Measurements from ENCODE around the gene IFFO2.

Gene IFFO2

GRCh38 chr1:18970762-18971161 is 14.3 kb upstream of the IFFO2 start:
- no peak for DNase-seq

DNA sequence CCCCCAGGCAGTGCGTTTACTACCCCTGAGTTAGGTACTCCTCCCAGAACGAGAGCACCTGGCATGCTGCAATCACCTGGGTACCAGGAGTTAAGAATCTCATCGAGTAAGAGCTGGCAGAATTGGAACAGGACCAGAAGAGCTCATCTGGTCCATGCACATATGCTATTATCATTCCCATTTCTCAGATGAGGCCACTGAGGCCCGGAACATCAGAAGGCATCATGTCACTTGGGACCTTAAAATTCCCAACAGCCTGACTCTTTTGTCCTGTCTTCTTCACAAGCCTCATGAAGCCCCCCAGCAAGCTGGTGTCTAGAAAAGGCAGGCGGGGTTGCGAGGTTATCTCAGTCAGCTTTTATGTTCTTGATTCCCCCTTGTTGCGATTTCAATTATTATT is 13.9 kb upstream of the IFFO2 start:
- no peak for DNase-seq

GRCh38 chr1:18967066-18967690 is 10.7 kb upstream of the IFFO2 start:
- DNase-seq = no peak

GRCh38 chr1:18965206-18966173 is 9.0 kb upstream of the IFFO2 start:
- DNase-seq = peak; percentile 76

GRCh38 chr1:18963968-18964367 is 7.5 kb upstream of the IFFO2 start:
- DNase-seq = no peak

GRCh38 chr1:18962855-18963737 is 6.6 kb upstream of the IFFO2 start:
- no peak for DNase-seq

- DNase-seq = no peak
These were observed 5.7 kb upstream of the IFFO2 start for GRCh38 chr1:18962121-18962721.

DNA sequence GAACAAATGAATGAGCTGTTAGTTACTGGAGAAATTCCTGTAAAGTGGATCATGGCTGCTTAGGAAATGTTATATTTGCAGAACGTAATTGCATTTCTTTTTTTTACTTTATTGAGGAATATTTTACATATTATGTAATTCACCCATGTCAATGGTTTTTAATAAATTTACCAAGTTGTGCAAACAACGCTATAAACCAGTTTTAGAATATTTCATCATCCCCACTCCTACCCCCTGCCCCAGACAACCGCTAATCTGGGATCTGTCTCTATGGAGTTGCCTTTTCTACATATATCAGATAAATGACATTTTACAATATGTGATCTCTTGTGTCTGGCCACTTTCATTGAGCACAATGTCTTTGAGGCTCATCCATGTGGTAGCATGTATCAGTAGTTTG is 4.3 kb upstream of the IFFO2 start:
- no peak for DNase-seq

DNA sequence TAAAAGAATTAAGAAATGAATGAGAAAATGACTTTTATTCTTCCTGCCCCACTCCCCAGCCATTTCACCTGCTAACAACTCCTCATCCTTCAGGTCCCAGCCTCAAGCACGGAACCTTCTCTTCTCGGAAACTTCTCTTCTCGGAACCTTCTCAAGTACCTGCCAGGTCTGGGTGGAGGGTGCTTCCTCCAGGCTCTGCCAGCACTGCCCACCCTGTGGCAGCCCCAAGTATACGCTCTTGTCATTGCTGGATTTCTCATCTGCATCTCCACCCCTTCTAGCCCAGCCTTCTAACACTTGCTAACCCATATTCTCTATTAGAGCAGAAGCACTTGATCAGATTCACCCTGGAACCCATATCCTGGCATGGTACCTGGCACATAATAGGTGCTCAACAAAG is 3.9 kb upstream of the IFFO2 start:
- no peak for DNase-seq

DNA sequence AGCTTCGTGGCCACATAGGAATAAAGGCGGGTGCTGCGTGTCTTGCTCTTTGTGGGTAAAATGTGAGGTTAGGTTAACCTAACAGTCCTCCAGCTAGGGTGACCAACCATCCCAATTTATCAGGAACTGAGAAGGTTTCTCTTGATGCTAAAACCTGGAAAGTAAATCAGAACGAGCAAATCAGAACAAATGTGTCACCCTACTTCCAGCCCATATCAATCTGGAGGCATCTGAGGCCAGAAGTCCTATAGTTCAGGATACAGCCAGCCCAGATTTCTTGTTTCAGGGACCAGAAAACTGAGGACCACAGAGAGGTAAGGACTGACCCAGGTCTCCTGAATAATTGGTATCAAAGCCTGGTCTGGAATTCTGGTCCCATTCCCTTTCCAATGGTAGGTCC is 3.1 kb upstream of the IFFO2 start:
- DNase-seq = no peak

- DNase-seq = no peak
These were observed 1.2 kb upstream of the IFFO2 start for GRCh38 chr1:18957532-18958300.

GRCh38 chr1:18957136-18957521 is 653 bp upstream of the IFFO2 start:
- no peak for DNase-seq

- no peak for DNase-seq
These were observed 859 bp downstream of the IFFO2 start for GRCh38 chr1:18955441-18956192.

GRCh38 chr1:18955131-18955440 is 1.4 kb downstream of the IFFO2 start:
- DNase-seq = no peak

DNA sequence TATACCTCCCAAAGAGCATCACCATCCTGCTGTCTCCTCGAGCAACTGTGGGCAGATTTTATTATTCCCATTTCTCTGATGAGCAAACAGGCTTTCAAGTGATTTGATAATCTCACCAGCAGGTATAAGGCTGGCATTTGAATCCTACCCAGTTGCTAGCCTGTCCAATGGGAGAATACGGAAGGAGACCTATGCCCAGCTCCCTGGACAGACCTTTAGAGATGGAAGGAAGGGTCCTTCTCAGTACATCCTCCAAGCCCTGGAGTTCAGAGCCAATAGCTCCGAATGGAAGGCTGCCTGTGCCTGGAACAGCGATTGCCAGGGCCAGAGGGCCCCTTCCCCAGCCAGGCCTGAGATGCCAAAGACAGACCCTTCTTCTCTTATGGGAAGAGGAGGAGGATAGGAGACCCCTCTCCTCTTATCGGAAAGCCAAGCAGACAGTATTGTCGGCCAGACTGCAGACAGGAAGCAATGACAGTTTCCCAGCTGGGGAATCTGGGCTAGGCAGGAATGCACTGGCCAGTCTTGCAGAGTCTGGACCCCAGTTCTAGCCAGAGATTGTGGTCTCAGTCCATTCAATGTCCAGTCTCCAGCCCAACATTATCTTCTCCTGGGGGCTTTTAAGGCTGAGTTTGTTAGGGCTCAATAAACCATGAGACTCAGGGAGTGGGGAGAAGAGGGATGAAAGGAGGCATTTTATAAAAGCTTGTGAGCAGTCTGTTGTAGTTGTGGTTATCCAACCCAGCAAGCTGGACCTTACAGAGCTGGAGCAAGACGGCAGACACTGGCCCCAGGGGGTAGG is 2.0 kb downstream of the IFFO2 start:
- no peak for DNase-seq

- no peak for DNase-seq
These were observed 2.7 kb downstream of the IFFO2 start for GRCh38 chr1:18953731-18954231.

DNA sequence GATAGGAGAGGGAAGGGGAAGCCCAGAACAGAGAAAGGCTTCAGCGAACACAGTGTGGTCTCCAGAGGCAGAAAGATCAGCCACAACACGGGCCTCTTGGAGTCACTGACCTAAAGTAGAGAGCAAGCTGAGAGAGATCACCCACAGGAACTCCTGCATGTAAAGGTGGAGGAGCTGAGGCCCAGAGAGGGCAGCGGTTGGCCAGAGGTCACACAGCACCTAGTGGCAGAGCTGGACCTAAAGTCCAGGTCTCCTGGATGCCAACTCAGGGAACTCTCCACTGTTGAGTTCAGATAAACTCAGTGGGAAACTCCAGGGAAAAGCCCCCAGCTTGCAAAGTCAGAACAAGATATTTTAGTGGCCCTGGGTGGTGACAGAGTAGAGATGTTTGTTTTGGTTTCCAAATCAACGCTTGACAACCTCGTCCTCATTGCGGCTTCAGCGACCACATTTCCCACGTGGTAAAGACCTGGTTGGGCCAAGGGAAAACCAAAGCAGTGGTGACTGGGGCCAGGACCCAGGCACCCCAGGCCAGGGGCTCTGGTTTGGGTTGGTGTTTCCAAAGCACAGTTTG is 4.6 kb downstream of the IFFO2 start:
- no peak for DNase-seq

DNA sequence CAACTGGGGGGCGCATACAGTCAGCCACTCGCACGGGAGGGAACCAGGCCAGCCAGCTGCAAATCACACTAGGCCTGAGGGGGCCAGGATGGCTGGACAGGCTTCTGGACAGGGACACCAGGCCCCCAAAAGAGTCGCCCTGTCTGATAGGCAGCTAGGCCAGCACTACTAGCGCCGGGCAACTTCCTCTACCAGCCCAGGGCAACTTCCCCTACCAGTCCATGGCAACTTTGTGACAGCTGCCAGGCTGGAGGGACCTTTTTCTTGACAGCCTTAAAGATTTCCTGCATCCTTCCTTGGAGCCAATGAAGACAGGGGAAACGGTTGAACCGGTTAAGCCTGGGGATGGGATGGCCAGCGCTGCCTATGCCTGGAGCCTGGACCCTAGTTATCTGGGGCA is 5.1 kb downstream of the IFFO2 start:
- no peak for DNase-seq

DNA sequence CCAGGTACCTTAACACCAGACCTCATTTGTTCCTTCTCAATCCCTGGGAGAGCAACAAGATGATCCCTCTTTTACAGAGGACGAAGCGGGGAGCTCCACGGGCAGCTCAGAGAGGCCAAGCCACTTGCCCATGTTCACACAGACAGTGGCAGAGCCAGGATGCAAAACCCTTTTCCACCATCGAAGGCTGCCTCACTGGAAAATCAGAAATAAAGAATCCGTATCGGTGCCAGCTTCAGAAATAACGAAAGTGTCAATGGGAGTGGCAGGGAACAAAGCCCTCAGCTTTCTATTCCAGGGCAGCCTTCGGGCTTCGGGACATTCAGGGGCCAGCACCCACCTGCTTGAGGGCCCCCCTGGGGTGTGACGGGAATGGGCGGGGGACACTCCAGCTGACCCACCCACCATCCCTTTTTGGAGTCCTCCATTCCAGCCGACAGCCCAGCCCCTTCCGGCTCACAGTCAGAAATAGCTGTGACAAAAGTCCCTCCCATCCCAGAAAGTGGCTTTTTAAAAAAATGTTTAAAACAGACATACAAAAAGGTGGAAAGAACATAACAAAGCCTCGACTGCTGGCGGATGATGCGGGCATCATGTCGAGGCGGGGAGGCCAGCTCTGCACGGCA is 6.0 kb downstream of the IFFO2 start:
- no peak for DNase-seq

Measured in fibroblast of upper back skin (primary cell).